Activated CD4-positive, alpha-beta T cell treated with anti-CD3 and anti-CD28 coated beads, Interleukin-2, amount 50 U/mL, for 1 hour (primary cell): ENCODE measurements around the gene ASB7.
"Not testable (repeated sequence)": the region's sequence is repeated elsewhere in the genome, so short reads cannot be mapped to it uniquely, and the experiment has no call there.

Experiments
- DNase-seq: peaks from one replicate; pipeline ENCODE4 v3.0.0-alpha.2; 2020

ASB7 gene

DNA sequence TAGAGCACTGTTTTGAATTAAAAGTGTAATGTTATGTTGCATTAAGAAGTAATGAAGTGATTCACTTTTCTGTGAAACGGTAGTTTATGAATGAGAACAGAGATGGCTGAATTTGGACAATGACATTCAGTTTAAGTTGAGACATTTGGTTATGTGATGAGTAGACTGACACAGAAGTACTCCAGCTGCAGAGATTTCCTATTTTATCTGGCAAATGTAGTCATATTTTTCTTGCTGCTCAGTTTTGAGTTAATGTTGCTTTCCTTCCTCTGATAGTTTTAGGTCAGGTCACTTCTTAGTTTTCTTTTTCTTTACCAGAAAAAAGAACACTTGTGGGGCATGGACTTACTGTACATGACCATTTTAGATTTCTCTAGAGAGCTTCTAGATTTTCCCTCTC lies 51.2 kb downstream of the ASB7 start:
- DNase-seq = no peak

GRCh38 chr15:100658895-100659294 lies 56.5 kb downstream of the ASB7 start:
- no peak for DNase-seq

DNA sequence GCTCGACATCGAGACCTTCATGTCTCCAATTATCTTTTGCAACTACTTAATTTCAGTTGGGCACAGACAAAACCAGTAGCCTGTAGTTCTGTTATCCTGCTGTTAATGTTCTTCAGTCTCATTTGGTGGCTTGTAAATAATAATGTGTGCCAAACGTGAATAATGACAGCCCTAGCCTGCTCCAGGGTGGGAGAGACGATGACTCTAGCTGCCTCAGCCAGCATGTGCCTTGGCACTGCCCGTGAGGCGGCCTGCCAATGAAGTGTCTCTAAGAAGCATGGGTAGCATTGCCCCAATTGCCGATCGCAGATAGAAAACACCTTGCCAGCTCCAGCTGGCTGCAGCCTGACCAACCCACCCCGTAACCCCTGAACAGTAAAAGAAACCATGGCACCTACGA lies 58.8 kb downstream of the ASB7 start:
- no peak for DNase-seq

GRCh38 chr15:100663086-100663914 lies 60.9 kb downstream of the ASB7 start:
- no peak for DNase-seq

- DNase-seq = no peak
Measured at GRCh38 chr15:100663915-100664281, 61.5 kb downstream of the ASB7 start.

- no peak for DNase-seq
Measured at GRCh38 chr15:100665570-100665969, 63.2 kb downstream of the ASB7 start.

- DNase-seq = no peak
Measured at GRCh38 chr15:100667405-100668347, 65.3 kb downstream of the ASB7 start.

DNA sequence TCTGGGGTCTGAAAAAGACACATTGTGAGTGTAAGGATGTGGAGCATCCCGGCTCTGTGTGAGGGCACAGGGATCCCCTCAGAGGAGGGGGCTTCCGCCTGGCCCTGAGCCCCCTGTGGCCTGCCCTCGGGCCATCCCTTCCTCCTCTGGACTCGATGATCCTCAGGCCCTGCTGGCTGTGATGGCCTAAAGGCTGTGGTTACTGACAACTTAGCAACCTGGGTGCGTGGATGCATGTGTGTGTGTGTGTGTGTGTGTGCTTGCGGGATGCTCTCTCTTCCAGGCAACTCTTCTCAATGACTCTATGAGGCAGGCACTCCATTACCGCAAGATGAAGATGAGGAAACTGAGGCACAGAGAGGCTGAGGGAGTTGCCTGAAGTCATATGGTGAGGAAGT lies 66.0 kb downstream of the ASB7 start:
- DNase-seq = no peak

GRCh38 chr15:100669260-100669659 lies 66.9 kb downstream of the ASB7 start:
- DNase-seq = no peak

- DNase-seq = no peak
Measured at GRCh38 chr15:100670505-100671021, 68.2 kb downstream of the ASB7 start.

- no peak for DNase-seq
Measured at GRCh38 chr15:100671124-100671680, 68.8 kb downstream of the ASB7 start.

DNA sequence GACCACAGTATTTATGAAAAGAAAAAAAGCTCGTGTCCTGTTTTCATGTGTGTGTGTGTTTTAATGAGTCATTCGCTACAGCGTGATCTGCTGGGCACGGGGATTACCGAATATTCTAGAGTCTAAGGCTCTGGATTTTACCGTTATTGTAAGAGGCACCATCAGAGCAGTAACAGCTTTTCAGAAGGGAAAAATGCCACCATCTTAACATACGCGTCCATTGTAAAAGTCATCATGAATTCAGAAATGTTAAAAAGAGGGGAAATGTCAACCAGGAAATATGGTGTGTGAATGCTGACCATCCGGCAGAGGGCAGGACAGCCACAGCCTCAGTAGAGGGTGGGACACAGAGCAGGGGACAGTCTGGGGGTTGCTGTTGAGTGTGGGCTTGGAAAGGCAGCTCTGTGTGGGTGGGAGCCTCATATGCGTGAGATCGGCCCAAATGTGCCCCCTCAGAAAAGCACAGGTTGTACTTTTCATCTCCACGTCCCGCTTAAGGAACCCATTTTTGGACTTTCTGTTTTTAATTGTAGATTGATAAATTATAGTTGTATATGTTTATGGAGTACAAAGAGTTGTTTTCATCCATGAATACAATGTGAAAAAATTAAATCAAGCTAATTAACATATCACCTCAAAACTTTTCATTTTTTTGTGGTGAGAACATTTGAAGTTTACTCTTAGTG lies 69.6 kb downstream of the ASB7 start:
- DNase-seq = no peak

DNA sequence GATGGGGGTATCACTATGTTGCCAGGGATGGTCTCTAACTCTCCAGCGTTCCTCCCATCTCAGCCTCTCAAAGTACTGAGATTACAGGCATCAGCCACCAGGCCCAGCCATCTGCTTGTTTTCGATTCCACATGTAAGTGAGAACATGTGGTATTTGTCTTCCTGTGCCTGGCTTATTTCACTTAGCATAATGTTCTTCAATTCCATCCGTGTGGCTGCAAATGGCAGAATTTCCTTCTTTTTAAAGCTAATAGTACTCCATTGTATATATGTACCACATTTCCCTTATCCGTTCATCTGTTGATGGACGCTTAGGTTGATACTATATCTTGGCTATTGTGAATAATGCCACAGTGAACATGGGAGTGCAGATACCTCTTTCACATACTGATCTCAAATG lies 70.6 kb downstream of the ASB7 start:
- DNase-seq = no peak

GRCh38 chr15:100679151-100679550 lies 76.8 kb downstream of the ASB7 start:
- DNase-seq = not testable (repeated sequence)

DNA sequence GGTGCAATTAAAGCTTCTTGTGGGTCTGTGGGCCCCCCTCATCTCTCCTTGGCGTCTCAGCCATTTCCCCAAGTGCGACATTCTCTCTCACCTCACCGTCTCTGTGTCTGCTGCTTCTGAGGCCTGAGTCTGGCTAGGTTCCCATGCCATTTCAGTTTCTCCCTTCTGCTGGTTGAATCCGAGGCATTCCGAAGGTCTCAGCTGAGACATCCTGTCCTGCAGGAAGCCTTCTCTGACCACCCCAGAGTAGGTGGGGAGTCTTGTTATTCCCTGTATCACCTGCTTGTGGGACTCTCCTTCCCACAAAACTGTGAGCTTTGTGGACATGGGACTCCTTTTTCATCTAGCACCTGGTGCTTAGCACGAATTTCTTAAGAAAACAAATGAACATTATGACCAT lies 78.3 kb downstream of the ASB7 start:
- no peak for DNase-seq

- no peak for DNase-seq
Measured at GRCh38 chr15:100681335-100681746, 79.0 kb downstream of the ASB7 start.

DNA sequence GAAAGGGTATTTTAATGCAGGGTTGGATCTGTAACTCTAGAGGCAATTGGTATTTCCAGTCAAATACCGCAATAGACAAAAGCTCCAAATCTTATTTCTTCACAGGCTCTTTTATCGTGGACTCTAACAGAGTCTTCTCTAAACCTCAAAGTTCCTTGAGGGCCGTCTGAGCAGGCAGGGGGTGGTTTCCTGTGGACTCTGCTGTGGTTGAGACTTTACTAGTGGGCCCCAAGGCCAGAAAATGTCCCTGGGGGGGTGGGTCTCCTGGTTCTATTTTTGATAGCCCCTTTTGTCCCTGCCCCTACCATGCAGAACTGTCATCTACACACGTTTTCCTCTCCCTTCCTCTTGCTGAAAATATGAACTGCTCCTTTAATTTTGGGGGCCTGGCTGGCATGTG lies 80.1 kb downstream of the ASB7 start:
- DNase-seq = no peak

GRCh38 chr15:100683434-100683833 lies 81.0 kb downstream of the ASB7 start:
- no peak for DNase-seq

- DNase-seq = no peak
Measured at GRCh38 chr15:100684591-100684990, 82.2 kb downstream of the ASB7 start.

- DNase-seq = no peak
Measured at GRCh38 chr15:100686021-100686724, 83.8 kb downstream of the ASB7 start.

DNA sequence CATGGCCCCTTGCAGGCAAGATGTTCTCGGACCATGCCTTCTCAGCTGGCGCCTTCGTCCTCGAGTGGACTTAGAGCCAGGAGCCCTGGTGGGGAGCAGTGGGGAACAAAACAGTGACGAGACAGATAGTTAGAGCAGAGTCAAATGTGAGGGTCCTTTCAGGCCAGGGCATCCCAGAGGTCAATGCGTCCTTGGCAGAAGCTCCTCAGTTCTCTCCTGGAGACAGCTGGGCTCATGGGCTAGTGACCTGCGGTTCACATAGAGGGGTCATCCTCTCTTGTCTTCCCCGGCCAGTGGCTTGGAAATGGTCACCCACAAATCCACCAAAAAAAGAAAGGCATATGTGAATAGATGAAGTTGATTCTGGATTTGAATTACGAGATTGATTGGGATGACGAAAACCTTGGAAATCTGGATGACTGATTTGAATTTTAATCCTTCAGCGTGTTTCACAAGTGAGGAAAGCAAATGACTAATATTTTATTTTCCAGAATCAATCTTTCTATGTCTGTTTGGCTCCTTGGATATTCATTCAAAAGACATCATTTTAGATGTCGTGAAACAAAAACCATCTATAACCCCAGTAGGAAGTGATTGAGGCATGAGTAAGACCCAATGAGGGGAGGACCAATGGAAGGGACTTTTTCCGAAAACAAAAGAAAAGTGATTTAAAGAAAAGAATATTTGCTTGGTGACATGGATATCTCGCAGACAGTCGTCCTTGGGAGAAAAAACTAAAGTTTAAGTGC lies 84.5 kb downstream of the ASB7 start:
- no peak for DNase-seq
